PC-3 (cell line): ENCODE measurements around the gene OPN3. TPM values are rescaled to one million over a fixed set of nuclear protein-coding genes. Genes with fewer than 3 reads are reported as not detected.
A peak's percentile ranks its signal among the peaks of the same experiment; 100 is the strongest.

Experiments used
- ATAC-seq: fragments of 200-7000 bp; cut with Tn5 transposase; 2 replicates; pipeline ENCODE4 v1.9.1; 2020; ENCODE audit warnings: mild to moderate bottlenecking, moderate library complexity
- BruUV-seq: library from RNA; stranded (reverse); fragments of 400-500 nt; replicated peaks from 2 replicates; lab custom pipeline; 2021; lab: Mats Ljungman, UMichigan
- CTCF ChIA-PET: fragments of 300-600 bp; sonication (Branson Sonifier 250); formaldehyde crosslinking; loops from one replicate; lab custom pipeline; 2022; ENCODE audit warnings: antibody characterized with exemption; lab: Charles Lee
- POLR2A ChIA-PET: fragments of 300-600 bp; sonication (Branson Sonifier 250); formaldehyde crosslinking; loops from one replicate; lab custom pipeline; 2022; ENCODE audit warnings: antibody characterized with exemption; ENCODE audit not compliant: unreplicated experiment; lab: Charles Lee
- DNase-seq: peaks from one replicate; pipeline ENCODE4 v3.0.0-alpha.2; 2015
- H2AFZ ChIP-seq: fragments of 300-600 bp; sonication (generic); 2 replicates; pipeline ENCODE4 v1.6.0; 2016; ENCODE audit warnings: antibody characterized with exemption, low read length
- H3F3A ChIP-seq: fragments of 300-600 bp; sonication (generic); one replicate; pipeline ENCODE4 v1.6.0; 2017; ENCODE audit warnings: antibody characterized with exemption, low read length, control low read depth, mild to moderate bottlenecking; ENCODE audit not compliant: unreplicated experiment
- H3K27ac ChIP-seq: fragments of 300-600 bp; sonication (generic); 2 replicates; pipeline ENCODE4 v1.5.1; 2016; ENCODE audit warnings: mild to moderate bottlenecking, low read length
- H3K27me3 ChIP-seq: fragments of 300-600 bp; sonication (generic); 2 replicates; pipeline ENCODE4 v1.6.1; 2016; ENCODE audit warnings: low read length, mixed read lengths
- H3K36me3 ChIP-seq: fragments of 300-600 bp; sonication (generic); 2 replicates; pipeline ENCODE4 v1.6.1; 2016; ENCODE audit warnings: low read depth, mixed run types, low read length, mixed read lengths
- H3K4me1 ChIP-seq: fragments of 300-600 bp; sonication (generic); 2 replicates; pipeline ENCODE4 v1.5.1; 2016; ENCODE audit warnings: low read length; ENCODE audit not compliant: insufficient read depth
- H3K4me2 ChIP-seq: fragments of 300-600 bp; sonication (generic); 2 replicates; pipeline ENCODE4 v1.6.0; 2016; ENCODE audit warnings: low read length
- H3K4me3 ChIP-seq: fragments of 300-600 bp; sonication (generic); 2 replicates; pipeline ENCODE4 v1.5.1; 2016; ENCODE audit warnings: mild to moderate bottlenecking, low read length, mixed read lengths
- H3K79me2 ChIP-seq: fragments of 300-600 bp; sonication (generic); 2 replicates; pipeline ENCODE4 v1.6.1; 2017; ENCODE audit warnings: low read length, mixed read lengths
- H3K9ac ChIP-seq: fragments of 300-600 bp; sonication (generic); 2 replicates; pipeline ENCODE4 v1.6.0; 2016; ENCODE audit warnings: mild to moderate bottlenecking, low read length
- H3K9me2 ChIP-seq: fragments of 300-600 bp; sonication (generic); replicated peaks from 2 replicates; pipeline ENCODE4 v1.6.1; 2016; ENCODE audit warnings: mixed run types, low read length, mixed read lengths
- H3K9me3 ChIP-seq: fragments of 300-600 bp; sonication (generic); 2 replicates; pipeline ENCODE4 v1.6.1; 2016; ENCODE audit warnings: low read length, mixed read lengths
- H4K20me1 ChIP-seq: fragments of 300-600 bp; sonication (generic); 2 replicates; pipeline ENCODE4 v1.6.1; 2016; ENCODE audit warnings: low read length, mixed read lengths
- EZH2 ChIP-seq: fragments of 300-600 bp; sonication (generic); IDR thresholded peaks from one replicate; pipeline ENCODE4 v1.6.1; 2017; ENCODE audit warnings: antibody characterized with exemption, mild to moderate bottlenecking, low read length; ENCODE audit not compliant: unreplicated experiment
- EZH2phosphoT487 ChIP-seq: fragments of 300-600 bp; sonication (generic); IDR thresholded peaks from 2 replicates; pipeline ENCODE4 v1.6.1; 2018; ENCODE audit warnings: mild to moderate bottlenecking, antibody characterized with exemption, low read length, borderline replicate concordance
- intact Hi-C: fragments of 100-400 bp; cut with micrococcal nuclease; formaldehyde crosslinking; loops from 2 replicates; pipeline ENCODE4 v1.9.0; 2023
- total RNA-seq: library from RNA; depleted of rRNA; stranded (reverse); fragments of >200 nt; gene quantifications from 2 replicates; pipeline ENCODE4 v1.2.3, GENCODE V29; 2014
- TF ChIP-seq, protein P1 (sequence below): fragments of 300-600 bp; sonication (generic); conservative IDR thresholded peaks from 2 replicates; pipeline ENCODE4 v1.5.1; 2017; ENCODE audit warnings: antibody characterized with exemption, low read depth, mild to moderate bottlenecking, low read length

The OPN3 gene
- total RNA-seq, 1 experiment from 2014 or later = 44.8 TPM

DNA sequence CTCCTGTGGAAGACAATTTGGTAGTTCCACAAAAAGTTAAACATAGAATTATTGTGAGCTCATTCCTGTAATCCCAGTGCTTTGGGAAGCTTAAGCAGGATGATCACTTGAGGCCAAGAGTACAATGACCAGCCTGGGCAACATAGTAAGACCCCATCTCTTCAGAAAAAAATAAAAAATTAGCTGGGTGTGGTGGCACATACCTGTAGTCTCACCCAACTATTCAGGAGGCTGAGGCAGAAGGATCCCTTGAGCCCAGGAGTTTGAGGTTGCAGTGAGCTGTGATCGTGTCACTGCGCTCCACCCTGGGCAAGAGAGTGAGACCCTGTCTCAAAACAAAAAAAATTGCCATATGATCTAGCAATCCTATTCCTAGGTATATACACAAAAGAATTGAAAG lies 4.1 kb upstream of the OPN3 start:
- TF ChIP-seq EZH2 (no peak), EZH2phosphoT487 (no peak)
- TF ChIP-seq, protein P1, sequence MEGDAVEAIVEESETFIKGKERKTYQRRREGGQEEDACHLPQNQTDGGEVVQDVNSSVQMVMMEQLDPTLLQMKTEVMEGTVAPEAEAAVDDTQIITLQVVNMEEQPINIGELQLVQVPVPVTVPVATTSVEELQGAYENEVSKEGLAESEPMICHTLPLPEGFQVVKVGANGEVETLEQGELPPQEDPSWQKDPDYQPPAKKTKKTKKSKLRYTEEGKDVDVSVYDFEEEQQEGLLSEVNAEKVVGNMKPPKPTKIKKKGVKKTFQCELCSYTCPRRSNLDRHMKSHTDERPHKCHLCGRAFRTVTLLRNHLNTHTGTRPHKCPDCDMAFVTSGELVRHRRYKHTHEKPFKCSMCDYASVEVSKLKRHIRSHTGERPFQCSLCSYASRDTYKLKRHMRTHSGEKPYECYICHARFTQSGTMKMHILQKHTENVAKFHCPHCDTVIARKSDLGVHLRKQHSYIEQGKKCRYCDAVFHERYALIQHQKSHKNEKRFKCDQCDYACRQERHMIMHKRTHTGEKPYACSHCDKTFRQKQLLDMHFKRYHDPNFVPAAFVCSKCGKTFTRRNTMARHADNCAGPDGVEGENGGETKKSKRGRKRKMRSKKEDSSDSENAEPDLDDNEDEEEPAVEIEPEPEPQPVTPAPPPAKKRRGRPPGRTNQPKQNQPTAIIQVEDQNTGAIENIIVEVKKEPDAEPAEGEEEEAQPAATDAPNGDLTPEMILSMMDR = no peak
- H3K36me3 ChIP-seq = no peaks in the 10 kb centered on the region
- no peaks in the 10 kb centered on the region for H3K9me2 ChIP-seq
- H3K27me3 ChIP-seq = no peaks in the 10 kb centered on the region
- no peak overlapping the region for H3K4me2 ChIP-seq
- intact Hi-C loops = no loop called here
- H3K4me1 ChIP-seq = peaks cover 23% of the 10 kb centered on the region
- H3K9me3 ChIP-seq = no peaks in the 10 kb centered on the region
- POLR2A ChIA-PET = interaction anchor here (0.6 kb wide), 1 partner anchor 73 kb away, joined by 3 read pairs; no protein-coding TSS in a partner anchor
- H3F3A ChIP-seq = peaks cover 8% of the 10 kb centered on the region
- no TSS peak for BruUV-seq
- DNase-seq = no peak
- no peak for ATAC-seq
- no peaks in the 10 kb centered on the region for H4K20me1 ChIP-seq
- peaks cover 6% of the 10 kb centered on the region for H3K79me2 ChIP-seq
- H3K27ac ChIP-seq = no peak overlapping the region
- no peak overlapping the region for H3K9ac ChIP-seq
- CTCF ChIA-PET = no interaction called here
- no peak overlapping the region for H2AFZ ChIP-seq
- no peak overlapping the region for H3K4me3 ChIP-seq

DNA sequence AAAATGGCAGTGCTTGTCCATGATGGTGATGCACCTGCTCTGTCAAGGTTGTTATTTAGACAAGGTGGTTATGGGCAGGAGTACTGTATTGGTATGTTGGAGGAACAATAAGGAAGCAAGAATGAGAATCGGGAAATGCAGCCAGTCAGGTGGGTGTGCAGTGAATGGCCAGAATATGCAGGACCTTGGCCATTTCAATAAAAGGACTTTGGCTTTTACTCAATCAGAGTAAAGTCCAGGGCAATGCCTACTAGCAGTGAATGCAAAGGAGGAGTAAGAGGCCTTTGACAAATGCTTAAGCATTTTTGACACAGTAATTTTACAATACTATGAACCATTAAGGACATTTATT lies 2.4 kb upstream of the OPN3 start:
- Histone ChIP-seq H3F3A (peaks cover 8% of the 10 kb centered on the region), H3K4me1 (peaks cover 33% of the 10 kb centered on the region), H3K27me3 (no peaks in the 10 kb centered on the region), H4K20me1 (peaks cover 16% of the 10 kb centered on the region), H3K4me3 (no peak overlapping the region), H3K9me3 (no peaks in the 10 kb centered on the region), H3K4me2 (no peak overlapping the region), H3K36me3 (no peaks in the 10 kb centered on the region), H3K9me2 (no peaks in the 10 kb centered on the region), H3K9ac (no peak overlapping the region), H2AFZ (no peak overlapping the region), H3K79me2 (peaks cover 23% of the 10 kb centered on the region), H3K27ac (no peak overlapping the region)
- DNase-seq (no peak), ATAC-seq (no peak)
- ChIA-PET CTCF (no interaction called here), POLR2A (no interaction called here)
- BruUV-seq = no TSS peak
- intact Hi-C loops = no loop called here
- TF ChIP-seq EZH2 (no peak), EZH2phosphoT487 (no peak)
- TF ChIP-seq, protein P1 = no peak

DNA sequence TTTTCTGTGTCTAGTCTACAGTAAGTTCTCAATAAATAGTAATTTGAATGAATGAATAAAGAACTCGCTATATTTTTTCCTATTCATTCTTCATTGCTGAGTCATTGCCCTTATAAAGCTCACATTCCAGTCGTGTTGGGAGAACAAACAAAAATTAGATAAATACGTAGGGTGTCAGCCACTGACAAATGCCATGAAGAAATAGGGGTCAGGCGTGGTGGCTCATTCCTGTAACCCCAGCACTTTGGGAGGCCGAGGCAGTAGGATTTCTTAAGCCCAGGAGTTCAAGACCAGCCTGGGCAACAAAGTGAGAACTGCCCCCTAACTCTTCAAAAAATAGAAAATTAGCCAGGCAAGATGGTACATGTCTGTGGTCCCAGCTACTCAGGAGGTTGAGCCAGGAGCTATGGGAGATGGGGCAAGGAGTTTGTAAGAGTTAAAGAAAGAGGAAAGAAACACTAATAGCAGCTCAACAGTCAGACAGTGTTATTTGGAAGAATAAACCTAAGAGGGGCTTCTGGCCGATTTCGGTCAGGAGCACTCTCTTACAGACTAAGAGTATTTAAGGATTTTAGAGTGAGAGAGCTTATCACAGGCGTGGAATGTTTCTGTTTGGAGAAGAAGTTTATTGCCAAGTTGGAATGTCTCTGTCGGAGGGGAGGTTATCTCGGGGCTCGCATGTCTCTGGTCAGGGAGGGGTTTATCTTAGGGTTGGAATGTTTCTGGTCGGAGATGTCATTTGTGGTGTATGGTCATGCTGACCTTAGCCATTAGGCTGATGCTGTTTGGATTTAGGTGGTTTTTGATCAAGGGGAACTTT lies 1.8 kb upstream of the OPN3 start:
- TF ChIP-seq EZH2 = no peak
- TF ChIP-seq EZH2phosphoT487 = no peak

More for the DNA sequence above, 1.8 kb upstream of the OPN3 start:
- peak; percentile 96 for DNase-seq
- TSS peak; percentile 49 for BruUV-seq
- ChIA-PET CTCF (no interaction called here), POLR2A (interaction anchor here (1.0 kb wide), 1 partner anchor 47 kb away, joined by 5 read pairs; no protein-coding TSS in a partner anchor)
- peak; percentile 27 for ATAC-seq
- Histone ChIP-seq H3K9ac (no peak overlapping the region), H2AFZ (0 out of 2 replicates have a peak overlapping the region, but pooled peaks have one; percentile 5), H3K4me2 (peak overlapping the region; percentile 72), H3K27me3 (no peaks in the 10 kb centered on the region), H3K4me3 (no peak overlapping the region), H3K9me2 (no peaks in the 10 kb centered on the region), H4K20me1 (peaks cover 22% of the 10 kb centered on the region), H3F3A (peaks cover 8% of the 10 kb centered on the region), H3K4me1 (peaks cover 39% of the 10 kb centered on the region), H3K9me3 (no peaks in the 10 kb centered on the region), H3K36me3 (no peaks in the 10 kb centered on the region), H3K79me2 (peaks cover 29% of the 10 kb centered on the region), H3K27ac (peak overlapping the region; percentile 56)
- intact Hi-C loops = loop anchor here (1.0 to 2.0 kb wide), 3 partner anchors 60 to 121 kb away; no protein-coding TSS in a partner anchor
